ENCODE measurements around the gene ELAVL4.

ELAVL4 gene

DNA sequence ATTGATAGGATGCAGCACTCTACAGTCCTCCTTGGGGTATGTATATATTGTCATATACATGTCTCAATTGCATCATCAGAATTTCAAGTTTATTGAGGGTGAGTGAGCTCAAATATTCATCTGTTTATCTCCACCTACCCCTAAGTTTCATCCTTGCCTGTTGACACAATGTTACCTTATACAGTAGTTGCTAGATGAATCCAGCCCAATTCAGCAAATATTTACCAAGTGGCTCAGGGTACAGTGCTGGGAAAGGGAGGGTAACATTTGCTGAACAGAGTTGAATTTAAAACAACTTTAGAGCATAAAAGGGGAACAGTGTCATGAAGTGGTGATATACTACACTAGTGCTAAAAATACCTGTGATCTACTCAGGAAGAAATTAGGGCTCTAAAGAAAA, 14.4 kb downstream of the ELAVL4 start:
- Histone ChIP-seq H3K79me2 (ENCODE audit: insufficient read depth, low read length) (no peaks in the 10 kb centered on the region), H3K9ac (ENCODE audit: low read length) (no peak overlapping the region), H3F3A (ENCODE audit: insufficient read depth) (no peaks in the 10 kb centered on the region), H2AFZ (ENCODE audit: low read depth, low read length, severe bottlenecking) (no peak overlapping the region), H3K9me2 (replicated peaks; ENCODE audit: insufficient read depth, low read length) (no peaks in the 10 kb centered on the region), H3K27me3 (ENCODE audit: low read length) (no peaks in the 10 kb centered on the region), H3K36me3 (ENCODE audit: low read length) (no peaks in the 10 kb centered on the region), H3K4me3 (ENCODE audit: insufficient read depth, low read length, poor library complexity, severe bottlenecking) (no peak overlapping the region), H3K27ac (ENCODE audit: low read depth, low read length) (no peak overlapping the region), H4K20me1 (ENCODE audit: low read depth, low read length) (no peaks in the 10 kb centered on the region), H3K9me3 (ENCODE audit: insufficient read depth, low read length) (no peaks in the 10 kb centered on the region), H3K4me2 (ENCODE audit: low read depth, low read length, poor library complexity, severe bottlenecking) (no peak overlapping the region)
- TF ChIP-seq EZH2phosphoT487 (conservative IDR thresholded peaks at IDR 0.05; ENCODE audit: low read length), result no peak
- TF ChIP-seq, protein P1, sequence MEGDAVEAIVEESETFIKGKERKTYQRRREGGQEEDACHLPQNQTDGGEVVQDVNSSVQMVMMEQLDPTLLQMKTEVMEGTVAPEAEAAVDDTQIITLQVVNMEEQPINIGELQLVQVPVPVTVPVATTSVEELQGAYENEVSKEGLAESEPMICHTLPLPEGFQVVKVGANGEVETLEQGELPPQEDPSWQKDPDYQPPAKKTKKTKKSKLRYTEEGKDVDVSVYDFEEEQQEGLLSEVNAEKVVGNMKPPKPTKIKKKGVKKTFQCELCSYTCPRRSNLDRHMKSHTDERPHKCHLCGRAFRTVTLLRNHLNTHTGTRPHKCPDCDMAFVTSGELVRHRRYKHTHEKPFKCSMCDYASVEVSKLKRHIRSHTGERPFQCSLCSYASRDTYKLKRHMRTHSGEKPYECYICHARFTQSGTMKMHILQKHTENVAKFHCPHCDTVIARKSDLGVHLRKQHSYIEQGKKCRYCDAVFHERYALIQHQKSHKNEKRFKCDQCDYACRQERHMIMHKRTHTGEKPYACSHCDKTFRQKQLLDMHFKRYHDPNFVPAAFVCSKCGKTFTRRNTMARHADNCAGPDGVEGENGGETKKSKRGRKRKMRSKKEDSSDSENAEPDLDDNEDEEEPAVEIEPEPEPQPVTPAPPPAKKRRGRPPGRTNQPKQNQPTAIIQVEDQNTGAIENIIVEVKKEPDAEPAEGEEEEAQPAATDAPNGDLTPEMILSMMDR (IDR thresholded peaks at IDR 0.05; ENCODE audit: insufficient read depth, low read length, poor library complexity, severe bottlenecking), result no peak

DNA sequence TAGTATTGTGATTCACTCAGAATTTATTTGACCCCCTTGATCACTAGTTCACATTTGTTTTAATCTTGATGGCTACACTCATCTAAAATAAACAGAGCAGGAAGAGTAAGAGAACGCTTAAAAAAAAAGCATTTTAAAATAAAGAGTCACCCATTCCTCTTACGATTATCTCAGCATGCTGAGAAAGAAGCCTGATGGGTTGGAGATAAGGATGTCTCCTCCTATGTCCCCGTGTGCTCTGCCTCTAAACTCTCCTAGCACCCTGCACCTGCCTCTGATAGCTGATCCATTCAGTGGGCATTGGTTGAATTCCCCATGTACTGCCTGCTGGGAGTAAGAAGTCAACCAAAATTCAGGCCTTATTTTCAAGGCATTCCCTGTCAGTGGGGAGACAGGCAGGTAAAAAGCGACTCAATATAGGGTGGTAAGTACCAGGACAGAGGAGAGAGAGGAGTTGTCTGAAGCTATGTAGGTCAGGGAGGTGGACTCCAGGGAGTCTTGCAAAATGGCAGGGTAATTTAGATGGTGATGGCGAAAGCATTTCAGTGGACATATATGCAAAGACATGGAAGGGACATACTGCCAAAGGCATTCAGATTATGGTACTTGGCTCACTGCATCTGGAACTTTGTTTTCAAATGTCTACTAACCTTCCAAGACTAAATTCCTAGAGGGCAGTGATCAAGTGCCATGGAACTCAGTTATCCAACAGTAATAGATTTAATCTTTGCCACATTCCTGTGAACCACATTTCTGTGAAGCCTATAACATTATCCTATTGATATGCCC, 18.4 kb downstream of the ELAVL4 start:
- Histone ChIP-seq H3K9ac (ENCODE audit: low read length) (no peak overlapping the region), H3K4me2 (ENCODE audit: low read depth, low read length, poor library complexity, severe bottlenecking) (no peak overlapping the region), H3K27ac (ENCODE audit: low read depth, low read length) (no peak overlapping the region), H3K36me3 (ENCODE audit: low read length) (no peaks in the 10 kb centered on the region), H3K9me3 (ENCODE audit: insufficient read depth, low read length) (no peaks in the 10 kb centered on the region), H3K4me3 (ENCODE audit: insufficient read depth, low read length, poor library complexity, severe bottlenecking) (no peak overlapping the region), H3K9me2 (replicated peaks; ENCODE audit: insufficient read depth, low read length) (no peaks in the 10 kb centered on the region), H3F3A (ENCODE audit: insufficient read depth) (no peaks in the 10 kb centered on the region), H3K27me3 (ENCODE audit: low read length) (no peaks in the 10 kb centered on the region), H2AFZ (ENCODE audit: low read depth, low read length, severe bottlenecking) (no peak overlapping the region), H4K20me1 (ENCODE audit: low read depth, low read length) (no peaks in the 10 kb centered on the region), H3K79me2 (ENCODE audit: insufficient read depth, low read length) (no peaks in the 10 kb centered on the region)
- TF ChIP-seq EZH2phosphoT487 (conservative IDR thresholded peaks at IDR 0.05; ENCODE audit: low read length), result no peak
- TF ChIP-seq, protein P1 (IDR thresholded peaks at IDR 0.05; ENCODE audit: insufficient read depth, low read length, poor library complexity, severe bottlenecking), result no peak

DNA sequence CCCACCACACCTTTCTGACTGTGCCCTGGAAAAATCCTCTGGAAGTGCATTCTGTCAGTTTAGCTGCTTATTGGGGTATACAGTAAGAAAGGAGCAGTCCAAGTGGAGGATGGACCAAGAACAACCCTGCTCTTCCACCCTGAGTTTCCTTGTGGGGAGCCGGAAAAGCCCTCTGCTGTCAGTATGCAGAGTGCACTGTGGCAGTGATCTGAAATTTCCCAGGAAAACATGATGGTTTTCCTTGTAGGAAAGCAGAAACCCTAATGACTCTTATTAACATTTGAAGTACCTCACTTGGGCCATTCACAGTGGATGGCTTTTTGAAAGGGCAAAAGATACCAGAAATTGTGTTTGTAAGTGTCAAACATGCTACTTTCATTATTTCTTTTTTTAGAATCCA, 20.5 kb downstream of the ELAVL4 start:
- Histone ChIP-seq H2AFZ (ENCODE audit: low read depth, low read length, severe bottlenecking) (no peak overlapping the region), H3K27me3 (ENCODE audit: low read length) (no peaks in the 10 kb centered on the region), H3F3A (ENCODE audit: insufficient read depth) (no peaks in the 10 kb centered on the region), H3K9me2 (replicated peaks; ENCODE audit: insufficient read depth, low read length) (no peaks in the 10 kb centered on the region), H3K9ac (ENCODE audit: low read length) (no peak overlapping the region), H3K4me2 (ENCODE audit: low read depth, low read length, poor library complexity, severe bottlenecking) (no peak overlapping the region), H4K20me1 (ENCODE audit: low read depth, low read length) (no peaks in the 10 kb centered on the region), H3K9me3 (ENCODE audit: insufficient read depth, low read length) (no peaks in the 10 kb centered on the region), H3K79me2 (ENCODE audit: insufficient read depth, low read length) (no peaks in the 10 kb centered on the region), H3K4me3 (ENCODE audit: insufficient read depth, low read length, poor library complexity, severe bottlenecking) (no peak overlapping the region), H3K27ac (ENCODE audit: low read depth, low read length) (no peak overlapping the region), H3K36me3 (ENCODE audit: low read length) (no peaks in the 10 kb centered on the region)
- TF ChIP-seq, protein P1 (IDR thresholded peaks at IDR 0.05; ENCODE audit: insufficient read depth, low read length, poor library complexity, severe bottlenecking), result no peak
- no peak for TF ChIP-seq EZH2phosphoT487 (conservative IDR thresholded peaks at IDR 0.05; ENCODE audit: low read length)

All from SU-DHL-6 (cell line).